ENCODE measurements around the gene NDC80. TPM values are rescaled to one million over a fixed set of nuclear protein-coding genes. Genes with fewer than 3 reads are reported as not detected.
"Not testable (repeated sequence)": the region's sequence is repeated elsewhere in the genome, so short reads cannot be mapped to it uniquely, and the experiment has no call there.

The NDC80 gene
- total RNA-seq = 4.3 and 23.2 TPM in 2 replicates
- polyA plus RNA-seq = 8.4 and 40.1 TPM in 2 replicates

GRCh38 chr18:2571200-2572170 is at the start of gene NDC80, which contains the start of gene METTL4:
TSS of gene NDC80 (plus strand) at chr18:2571557. CDS start at chr18:2572986, 1,429 bp downstream.
TSS of gene METTL4 (minus strand) at chr18:2571505. CDS start at chr18:2567216, 4,289 bp downstream.
- H3K36me3 ChIP-seq = no peaks in the 10 kb centered on the region
- H3K4me1 ChIP-seq (ENCODE audit: low read depth) = peaks cover 16% of the 10 kb centered on the region
- no peak for TF ChIP-seq CTCF (IDR thresholded peaks at IDR 0.05; ENCODE audit: low read depth, low read length)
- peak; percentile 90 to 93 for DNase-seq (ENCODE audit: low read depth in 1 of 2, low spot score in 1 of 2)
- peak within 1 kb of the TSS; percentile 100 for H3K27ac ChIP-seq
- peak within 1 kb of the TSS; percentile 99 for H3K4me3 ChIP-seq
- H3K9me3 ChIP-seq (ENCODE audit: low read depth) = no peaks in the 10 kb centered on the region
- no peaks in the 10 kb centered on the region for H3K27me3 ChIP-seq

GRCh38 chr18:2522112-2522511 is 49.2 kb upstream of the NDC80 start:
- H3K36me3 ChIP-seq = no peaks in the 10 kb centered on the region
- no peak for TF ChIP-seq CTCF (IDR thresholded peaks at IDR 0.05; ENCODE audit: low read depth, low read length)
- H3K4me1 ChIP-seq (ENCODE audit: low read depth) = peaks cover 10% of the 10 kb centered on the region
- H3K9me3 ChIP-seq (ENCODE audit: low read depth) = no peaks in the 10 kb centered on the region
- no peak for DNase-seq (ENCODE audit: low read depth in 1 of 2, low spot score in 1 of 2)
- no peak overlapping the region for H3K4me3 ChIP-seq
- H3K27me3 ChIP-seq = no peaks in the 10 kb centered on the region
- H3K27ac ChIP-seq = no peak overlapping the region

GRCh38 chr18:2524794-2525198 is 46.6 kb upstream of the NDC80 start:
- not testable (repeated sequence) for H3K27me3 ChIP-seq; H3K27ac ChIP-seq; H3K4me1 ChIP-seq (ENCODE audit: low read depth); H3K9me3 ChIP-seq (ENCODE audit: low read depth); H3K36me3 ChIP-seq; H3K4me3 ChIP-seq
- DNase-seq (ENCODE audit: low read depth in 1 of 2, low spot score in 1 of 2) = peak in 1 of 2 donors; percentile 7

GRCh38 chr18:2526329-2526728 is 45.0 kb upstream of the NDC80 start:
- Histone ChIP-seq H3K4me1 (ENCODE audit: low read depth) (no peaks in the 10 kb centered on the region), H3K36me3 (no peaks in the 10 kb centered on the region), H3K27ac (no peak overlapping the region), H3K9me3 (ENCODE audit: low read depth) (no peaks in the 10 kb centered on the region), H3K27me3 (no peaks in the 10 kb centered on the region), H3K4me3 (no peak overlapping the region)
- no peak for DNase-seq (ENCODE audit: low read depth in 1 of 2, low spot score in 1 of 2)
- TF ChIP-seq CTCF (IDR thresholded peaks at IDR 0.05; ENCODE audit: low read depth, low read length) = no peak

GRCh38 chr18:2529154-2529553 is 42.2 kb upstream of the NDC80 start:
- Histone ChIP-seq H3K27me3 (no peaks in the 10 kb centered on the region), H3K9me3 (ENCODE audit: low read depth) (no peaks in the 10 kb centered on the region), H3K4me1 (ENCODE audit: low read depth) (no peaks in the 10 kb centered on the region), H3K4me3 (no peak overlapping the region), H3K27ac (no peak overlapping the region), H3K36me3 (no peaks in the 10 kb centered on the region)
- TF ChIP-seq CTCF (IDR thresholded peaks at IDR 0.05; ENCODE audit: low read depth, low read length) = no peak
- peak in 1 of 2 donors; percentile 61 for DNase-seq (ENCODE audit: low read depth in 1 of 2, low spot score in 1 of 2)

- TF ChIP-seq CTCF (IDR thresholded peaks at IDR 0.05; ENCODE audit: low read depth, low read length) = no peak
- Histone ChIP-seq H3K9me3 (ENCODE audit: low read depth) (no peaks in the 10 kb centered on the region), H3K36me3 (no peaks in the 10 kb centered on the region), H3K27ac (no peak overlapping the region), H3K4me3 (no peak overlapping the region), H3K4me1 (ENCODE audit: low read depth) (no peaks in the 10 kb centered on the region), H3K27me3 (no peaks in the 10 kb centered on the region)
- no peak for DNase-seq (ENCODE audit: low read depth in 1 of 2, low spot score in 1 of 2)
These were observed 39.6 kb upstream of the NDC80 start for GRCh38 chr18:2531751-2532150.
